ENCODE data around the gene DLX1. TPM values are rescaled to one million over a fixed set of nuclear protein-coding genes. Genes with fewer than 3 reads are reported as not detected.
A peak's percentile ranks its signal among the peaks of the same experiment; 100 is the strongest.

Gene DLX1
- total and polyA plus RNA-seq, 2 of the 8 experiments (the other 6 are each of a cell fraction or from before 2014, with no cell fraction given) = 0.11 TPM; not detected in 1

- TF ChIP-seq CHD7 (IDR thresholded peaks at IDR 0.05; ENCODE audit: insufficient replicate concordance, low read length) = no peak
- TF ChIP-seq EZH2 (IDR thresholded peaks at IDR 0.05; ENCODE audit: low read depth, low read length, severe bottlenecking) = peak; percentile 69
Measured at GRCh38 chr2:172108587-172108930, 23.3 kb downstream of the DLX1 start (continued).

Measured in H1 (cell line).